AG09309 (cell line): ENCODE results near the gene CSRP1.

Experiments
- DNase-seq: peaks from one replicate; pipeline ENCODE4 v3.0.0-alpha.2; 2010; ENCODE audit warnings: low read depth
- H3K4me3 ChIP-seq: 2 replicates; pipeline ENCODE4 v1.5.1; 2011; ENCODE audit warnings: mild to moderate bottlenecking, low read depth, low read length, moderate library complexity; ENCODE audit not compliant: control insufficient read depth
- CTCF ChIP-seq: IDR thresholded peaks from 2 replicates; pipeline ENCODE4 v1.5.1; 2011; ENCODE audit warnings: mild to moderate bottlenecking, low read depth, low read length, inconsistent platforms; ENCODE audit not compliant: insufficient read depth, control insufficient read depth; ENCODE audit errors: missing control alignments

The CSRP1 gene

GRCh38 chr1:201511941-201512539 is 5.1 kb upstream of the CSRP1 start:
- no peak for DNase-seq
- no peak for TF ChIP-seq CTCF
- H3K4me3 ChIP-seq, result no peak overlapping the region

DNA sequence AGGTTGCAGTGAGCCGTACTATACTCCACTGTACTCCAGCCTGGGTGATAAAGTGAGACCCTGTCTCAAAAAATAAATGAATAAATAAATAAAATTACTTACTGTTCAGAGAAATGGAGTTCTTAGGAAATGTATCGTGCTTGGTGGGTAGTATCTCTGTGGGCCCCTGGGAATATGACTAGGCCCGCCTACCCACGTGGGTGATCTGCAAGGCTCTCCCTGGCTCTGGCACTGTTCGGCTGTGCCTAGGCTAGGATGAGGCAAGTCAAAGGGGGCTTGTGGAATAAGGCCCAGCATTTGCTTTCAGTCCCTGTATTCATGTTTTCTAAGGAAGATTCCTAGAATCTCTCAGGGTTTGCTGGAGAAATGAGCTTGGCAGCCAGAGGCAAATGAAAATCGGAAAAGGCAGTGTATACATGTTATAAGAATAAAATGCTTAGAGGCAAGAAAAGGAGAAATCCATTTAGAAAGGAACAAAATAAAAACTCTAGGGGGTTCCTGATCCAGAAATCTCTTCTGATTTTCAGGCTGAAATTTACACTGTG is 4.5 kb upstream of the CSRP1 start:
- no peak for DNase-seq
- no peak for TF ChIP-seq CTCF
- H3K4me3 ChIP-seq, result no peak overlapping the region

- no peak for DNase-seq
- H3K4me3 ChIP-seq, result no peak overlapping the region
- TF ChIP-seq CTCF, result no peak
Measured at GRCh38 chr1:201510734-201511133, 3.8 kb upstream of the CSRP1 start.

DNA sequence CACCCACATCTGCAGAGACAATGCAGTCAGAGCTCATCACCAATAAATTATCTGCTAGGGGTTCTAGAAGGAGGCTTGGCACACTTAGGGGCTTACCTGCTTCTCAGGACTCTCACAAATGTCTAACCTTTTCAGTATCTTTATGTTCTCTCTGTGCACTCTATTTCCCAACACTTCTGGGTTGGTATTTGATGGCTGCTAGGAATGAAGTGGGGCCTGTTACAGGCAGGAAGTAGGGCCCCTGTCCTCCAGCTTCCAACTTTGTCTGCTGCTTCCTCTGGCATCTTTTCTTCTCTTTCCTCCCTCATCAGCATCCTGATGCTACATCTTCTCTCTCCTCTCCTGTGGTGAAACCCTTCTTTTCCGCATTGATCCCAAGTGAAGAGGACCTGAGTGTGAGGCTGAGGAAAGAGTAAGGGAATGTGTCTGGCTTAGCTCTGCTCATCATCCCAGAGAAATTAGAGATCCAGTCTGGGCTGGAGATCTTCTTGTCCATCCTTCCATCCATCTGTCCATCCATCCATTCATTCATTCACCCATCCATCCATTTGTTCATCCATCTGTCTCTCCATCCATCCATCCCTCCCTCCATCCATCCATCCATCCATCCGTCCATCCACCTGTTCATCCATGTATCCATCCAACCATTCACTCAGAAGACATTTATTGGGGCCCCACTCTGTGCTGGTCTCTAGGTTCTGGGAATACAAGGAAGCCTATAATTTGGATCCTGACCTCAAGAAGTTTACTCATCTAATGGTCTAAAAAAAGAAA is 2.9 kb upstream of the CSRP1 start:
- no peak for TF ChIP-seq CTCF
- DNase-seq, result no peak
- H3K4me3 ChIP-seq, result no peak overlapping the region

GRCh38 chr1:201508809-201509208 is 1.9 kb upstream of the CSRP1 start:
- TF ChIP-seq CTCF, result no peak
- no peak overlapping the region for H3K4me3 ChIP-seq
- no peak for DNase-seq

- H3K4me3 ChIP-seq, result peak overlapping the region; percentile 76
- DNase-seq, result no peak
- TF ChIP-seq CTCF, result no peak
Measured at GRCh38 chr1:201507360-201507675, 395 bp upstream of the CSRP1 start.
